Globus pallidus (tissue), 1 donor: ENCODE data around the gene AHCYL2.
"Not testable (repeated sequence)": the region's sequence is repeated elsewhere in the genome, so short reads cannot be mapped to it uniquely, and the experiment has no call there.

Experiments
- DNase-seq: peaks from one replicate; pipeline ENCODE4 v3.0.0-alpha.2; 2015; ENCODE audit warnings: low spot score

The AHCYL2 gene

GRCh38 chr7:129209067-129209926, 15.5 kb upstream of the AHCYL2 start:
- no peak for DNase-seq

- DNase-seq: peak; percentile 58
Measured at GRCh38 chr7:129210256-129210988, 14.4 kb upstream of the AHCYL2 start.

GRCh38 chr7:129210989-129211312, 13.9 kb upstream of the AHCYL2 start:
- no peak for DNase-seq

GRCh38 chr7:129212126-129212525, 12.7 kb upstream of the AHCYL2 start:
- no peak for DNase-seq

GRCh38 chr7:129212596-129212995, 12.2 kb upstream of the AHCYL2 start:
- DNase-seq: no peak

- peak; percentile 38 for DNase-seq
Measured at GRCh38 chr7:129213828-129214227, 11.0 kb upstream of the AHCYL2 start.

GRCh38 chr7:129215691-129216090, 9.1 kb upstream of the AHCYL2 start:
- DNase-seq: not testable (repeated sequence)

GRCh38 chr7:129216101-129216715, 8.6 kb upstream of the AHCYL2 start:
- not testable (repeated sequence) for DNase-seq

GRCh38 chr7:129216821-129217416, 7.9 kb upstream of the AHCYL2 start:
- DNase-seq: not testable (repeated sequence)

- DNase-seq: peak; percentile 82
Measured at GRCh38 chr7:129218514-129219062, 6.2 kb upstream of the AHCYL2 start.

GRCh38 chr7:129219166-129219565, 5.7 kb upstream of the AHCYL2 start:
- not testable (repeated sequence) for DNase-seq

- DNase-seq: no peak
Measured at GRCh38 chr7:129222064-129222463, 2.8 kb upstream of the AHCYL2 start.

GRCh38 chr7:129225206-129225930, 538 bp downstream of the AHCYL2 start:
- peak; percentile 43 for DNase-seq

GRCh38 chr7:129225931-129226572, 1.2 kb downstream of the AHCYL2 start:
- peak; percentile 20 for DNase-seq

GRCh38 chr7:129227646-129228578, 3.1 kb downstream of the AHCYL2 start:
- DNase-seq: no peak

GRCh38 chr7:129228633-129229032, 3.8 kb downstream of the AHCYL2 start:
- no peak for DNase-seq

GRCh38 chr7:129231666-129232065, 6.8 kb downstream of the AHCYL2 start:
- no peak for DNase-seq

- no peak for DNase-seq
Measured at GRCh38 chr7:129238546-129238945, 13.7 kb downstream of the AHCYL2 start.

GRCh38 chr7:129240119-129240820, 15.4 kb downstream of the AHCYL2 start:
- DNase-seq: no peak
